GM21529 (cell line): ENCODE measurements around the gene ZNF221.
"Not testable (repeated sequence)": the region's sequence is repeated elsewhere in the genome, so short reads cannot be mapped to it uniquely, and the experiment has no call there.

Experiments
- ATAC-seq: cut with Tn5 transposase; IDR thresholded peaks from one replicate; pipeline ENCODE4 v1.9.1; 2021; ENCODE audit not compliant: unreplicated experiment

The ZNF221 gene

DNA sequence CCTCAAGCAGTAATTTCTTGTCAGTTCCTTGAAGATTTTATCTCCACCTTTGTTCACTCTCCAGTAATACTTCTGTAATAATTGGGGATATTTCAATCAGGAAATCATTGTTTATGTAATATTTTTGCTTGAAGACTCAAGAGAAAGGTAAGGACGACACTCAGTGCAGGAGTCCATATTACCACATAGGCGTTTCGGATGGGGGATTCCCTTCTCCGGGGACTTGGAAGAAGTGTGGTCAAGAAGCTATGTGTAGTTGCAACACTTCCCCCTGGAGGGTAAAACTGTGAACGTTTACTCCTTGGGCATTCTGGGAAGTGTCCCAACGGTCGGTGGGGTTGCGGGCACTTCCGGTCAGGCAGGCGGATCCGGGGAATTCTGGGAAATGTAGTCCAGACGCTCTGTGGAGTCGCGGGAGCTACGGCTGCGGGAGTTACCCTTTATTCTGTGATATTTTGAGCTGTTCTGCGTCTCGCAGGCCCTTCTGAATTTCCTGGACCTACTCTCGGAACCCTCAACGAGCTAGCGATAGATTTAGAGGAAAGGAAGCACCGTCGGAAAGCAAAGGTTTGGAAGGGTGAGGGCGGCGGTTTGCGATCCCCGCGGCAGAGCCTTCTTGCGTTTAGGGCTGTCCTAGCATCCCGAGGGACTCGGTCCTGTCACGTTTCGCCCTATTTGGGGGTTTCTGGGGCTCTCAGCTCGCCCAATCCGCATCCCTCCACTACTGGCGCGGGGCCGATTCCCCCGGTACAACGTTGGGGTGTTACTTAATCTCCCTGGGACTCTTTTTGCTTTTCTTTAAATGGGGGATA lies at the start of gene ZNF221:
TSS of gene ZNF221 (plus strand) at position 395 of the 812 bp plus-strand sequence. CDS start 11,499 bp downstream, outside the sequence.
- peak; percentile 84 for ATAC-seq

- ATAC-seq, result peak; percentile 68
Observed at GRCh38 chr19:43901395-43902390, 49.3 kb upstream of the ZNF221 start.

- ATAC-seq, result no peak
Observed at GRCh38 chr19:43902399-43902798, 48.6 kb upstream of the ZNF221 start.

DNA sequence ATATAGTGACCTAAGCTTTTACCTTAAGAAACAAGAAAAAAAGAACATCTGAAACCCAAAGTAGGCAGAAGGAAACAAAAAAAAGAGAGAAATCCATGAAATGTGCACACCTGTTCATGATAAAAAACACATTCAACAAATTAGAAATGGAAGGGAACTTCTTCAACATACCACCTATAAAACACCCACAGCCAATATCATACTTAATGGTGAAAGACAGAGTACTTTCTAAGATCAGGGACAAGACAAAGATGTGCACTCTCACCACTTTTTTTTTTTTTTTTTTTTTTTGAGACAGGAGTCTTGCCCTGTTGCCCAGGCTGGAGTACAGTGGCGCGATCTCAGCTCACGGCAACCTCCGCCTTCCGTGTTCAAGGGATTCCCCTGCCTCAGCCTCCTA lies 45.1 kb upstream of the ZNF221 start:
- ATAC-seq, result no peak

- ATAC-seq, result no peak
Observed at GRCh38 chr19:43906774-43907173, 44.3 kb upstream of the ZNF221 start.

DNA sequence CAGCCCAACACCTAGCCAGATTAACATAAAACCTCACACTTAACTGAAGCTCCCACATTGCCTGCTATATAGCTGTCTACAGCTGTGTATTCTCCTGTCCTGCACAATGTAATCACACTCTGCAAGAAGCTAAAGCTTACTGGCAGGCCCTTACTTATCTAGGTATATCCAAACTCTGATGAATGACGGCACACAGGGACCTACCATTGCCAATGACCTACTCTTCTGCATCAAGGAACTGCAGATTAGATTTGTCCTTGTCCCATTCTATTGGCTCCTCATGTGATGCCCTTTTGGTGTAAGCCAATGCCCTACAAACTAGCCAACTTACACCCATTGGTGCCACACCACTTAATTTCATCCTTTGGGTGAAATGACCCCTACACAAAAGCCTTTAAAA lies 42.4 kb upstream of the ZNF221 start:
- no peak for ATAC-seq

GRCh38 chr19:43910884-43911283 lies 40.1 kb upstream of the ZNF221 start:
- ATAC-seq, result no peak

GRCh38 chr19:43913383-43913782 lies 37.6 kb upstream of the ZNF221 start:
- ATAC-seq, result no peak

GRCh38 chr19:43914051-43914450 lies 37.0 kb upstream of the ZNF221 start:
- no peak for ATAC-seq

- no peak for ATAC-seq
Observed at GRCh38 chr19:43923875-43924274, 27.2 kb upstream of the ZNF221 start.

DNA sequence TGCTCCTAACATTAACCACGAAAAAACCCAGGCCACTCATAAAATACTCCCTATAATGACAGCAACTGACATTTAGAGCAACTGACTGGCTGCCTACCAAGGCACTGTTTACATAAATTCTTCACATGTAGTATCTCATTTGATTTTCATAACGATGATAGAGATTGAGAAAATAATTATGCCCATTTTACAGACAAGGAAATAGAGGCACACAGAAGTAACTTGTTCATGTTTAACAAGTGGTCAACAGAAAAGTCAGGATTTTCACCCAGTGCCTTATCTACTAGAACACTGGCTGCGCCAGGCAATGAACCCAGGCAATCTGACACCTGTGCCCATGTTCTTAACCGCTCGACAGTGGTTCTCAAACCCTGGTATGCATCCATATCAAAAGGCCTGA lies 22.2 kb upstream of the ZNF221 start:
- no peak for ATAC-seq

GRCh38 chr19:43934055-43934984 lies 16.7 kb upstream of the ZNF221 start:
- no peak for ATAC-seq

DNA sequence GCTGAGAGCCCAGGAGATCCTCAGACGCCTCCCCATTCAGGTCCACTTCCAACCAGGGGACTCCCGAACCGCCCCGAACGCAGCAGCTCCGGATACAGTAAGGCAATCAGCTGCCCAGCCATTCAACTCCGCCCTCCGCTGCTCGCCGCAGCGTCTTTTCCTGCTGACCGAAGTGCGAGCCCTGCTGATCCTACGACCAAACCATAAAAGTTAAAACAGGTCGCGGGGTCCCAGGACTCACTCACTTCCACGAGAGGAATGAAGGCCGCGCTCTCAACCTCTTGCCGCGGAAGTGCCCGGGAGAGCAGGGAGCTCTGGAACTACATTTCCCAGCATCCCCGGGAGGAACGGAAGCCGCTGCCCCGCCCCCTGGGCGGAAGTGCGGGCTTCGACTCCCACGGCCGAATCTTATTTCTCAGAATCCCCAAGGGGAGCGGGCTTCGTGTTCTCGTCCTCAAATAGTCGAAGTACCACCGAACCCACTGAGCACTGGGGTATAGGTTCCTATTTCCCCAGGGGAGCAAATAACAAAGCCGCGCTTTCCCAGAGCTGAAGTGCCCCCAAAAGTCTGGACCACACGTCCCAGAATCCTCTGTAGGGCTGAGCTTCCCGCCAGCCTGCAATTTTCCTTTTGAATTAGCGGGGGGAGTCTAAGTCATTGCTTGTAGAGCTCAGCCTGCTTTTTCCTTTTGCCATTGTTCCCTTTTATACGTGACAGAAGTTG lies 15.9 kb upstream of the ZNF221 start, which contains the start of gene ZNF45:
TSS of gene ZNF45 (minus strand) at position 298 of the 724 bp plus-strand sequence. CDS start 13,097 bp downstream, outside the sequence.
- ATAC-seq, result peak; percentile 91

DNA sequence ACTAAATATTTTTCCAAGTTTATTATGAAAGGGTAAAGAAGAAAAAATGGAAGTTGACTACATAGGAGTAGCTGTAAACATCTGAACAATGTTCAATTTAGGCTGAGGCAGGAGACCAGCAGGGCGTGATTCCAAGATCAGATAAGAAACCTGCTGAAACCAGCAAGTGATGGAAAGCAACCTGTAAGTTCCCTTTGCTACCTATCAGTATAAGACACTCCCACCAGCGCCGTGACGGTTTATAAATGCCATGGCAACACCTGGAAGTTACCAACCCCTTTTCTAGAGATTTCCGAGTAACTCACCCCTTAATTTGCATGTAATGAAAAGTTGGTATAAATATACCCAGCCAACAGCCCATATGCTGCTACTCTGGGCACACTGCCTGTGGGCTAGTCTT lies 14.8 kb upstream of the ZNF221 start:
- no peak for ATAC-seq

DNA sequence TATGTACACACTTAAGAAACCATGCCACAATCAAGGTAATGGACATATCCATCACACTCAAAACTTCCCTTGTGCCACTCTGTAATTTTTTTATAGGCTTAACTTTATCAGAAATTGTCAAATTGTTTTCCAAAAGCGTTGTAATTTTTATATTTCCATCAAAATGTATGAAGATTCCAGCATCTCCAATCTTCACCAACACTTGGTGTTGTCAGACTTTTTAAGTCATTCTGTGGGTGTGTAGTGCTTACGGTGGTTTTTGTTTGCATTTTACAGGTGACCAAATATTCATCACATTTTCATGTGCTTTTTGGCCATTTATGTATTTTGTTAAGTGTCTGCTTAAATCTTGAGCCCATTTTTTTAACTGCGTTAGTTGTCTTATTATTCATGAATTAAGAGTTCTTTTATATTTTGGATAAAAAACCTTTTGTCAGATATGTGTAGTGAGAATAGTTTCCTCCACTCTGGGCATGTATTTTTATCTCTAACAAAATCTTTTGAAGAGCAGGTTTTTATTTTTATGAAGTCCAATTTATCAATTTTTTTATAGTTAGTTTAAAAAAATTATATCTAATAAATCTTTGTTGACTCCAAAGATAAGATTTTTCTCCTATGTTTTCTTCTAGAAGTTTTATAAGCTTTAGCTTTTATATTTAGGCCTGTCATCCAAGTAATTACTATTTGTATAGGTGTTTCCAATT lies 11.3 kb upstream of the ZNF221 start:
- no peak for ATAC-seq

DNA sequence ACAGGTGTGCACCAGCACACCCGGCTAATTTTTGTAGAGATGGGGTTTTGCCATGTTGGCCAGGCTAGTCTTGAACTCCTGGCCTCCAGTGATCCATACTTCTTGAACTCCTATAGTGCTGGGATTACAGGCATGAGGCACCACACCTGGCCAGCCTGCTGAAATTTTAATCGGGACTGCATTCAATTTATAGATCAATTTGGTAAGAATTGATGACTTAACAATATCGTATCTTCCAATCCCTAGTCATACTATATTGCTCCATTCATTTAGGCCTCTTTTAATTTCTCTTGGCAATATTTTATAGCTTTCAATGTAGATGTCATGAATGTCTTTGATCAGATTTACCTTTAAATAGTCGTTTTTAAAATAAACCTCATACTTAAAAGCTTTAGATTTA lies 10.3 kb upstream of the ZNF221 start:
- ATAC-seq, result no peak

DNA sequence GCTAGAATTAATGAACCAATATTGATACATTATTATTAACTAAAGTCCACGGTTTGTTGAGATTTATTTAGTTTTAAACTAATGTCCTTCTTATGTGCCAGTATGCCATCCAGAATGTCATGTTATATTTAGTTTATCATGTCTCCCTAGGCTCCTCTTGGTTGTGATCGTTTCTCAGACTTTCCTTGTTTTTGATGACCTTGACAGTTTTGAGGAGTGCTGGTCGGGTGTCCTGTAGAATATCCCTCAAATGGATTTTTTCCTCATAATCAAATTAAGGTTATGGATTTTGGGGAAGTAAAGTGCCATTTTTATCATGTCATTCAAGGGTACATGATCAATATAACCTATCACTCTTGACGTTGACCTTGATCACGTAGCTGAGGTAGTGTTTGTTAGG lies 9.8 kb upstream of the ZNF221 start:
- no peak for ATAC-seq

DNA sequence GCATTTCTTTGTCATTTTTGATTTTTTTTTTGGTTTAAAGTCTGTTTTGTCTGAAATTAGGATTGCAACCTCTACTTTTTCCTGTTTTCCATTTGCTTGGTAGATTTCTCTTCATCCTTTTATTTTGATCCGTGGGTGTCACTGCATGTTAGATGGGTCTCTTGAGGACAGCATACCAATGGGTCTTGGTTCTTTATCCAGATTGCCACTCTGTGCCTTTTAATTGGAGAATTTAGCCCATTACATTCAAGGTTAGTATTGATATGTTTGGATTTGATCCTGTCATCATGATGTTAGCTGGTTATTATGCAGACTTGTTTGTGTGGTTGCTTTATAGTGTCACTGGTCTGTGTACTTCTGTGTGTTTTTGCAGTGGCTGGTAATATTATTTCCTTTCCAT lies 3.6 kb upstream of the ZNF221 start:
- ATAC-seq, result not testable (repeated sequence)

DNA sequence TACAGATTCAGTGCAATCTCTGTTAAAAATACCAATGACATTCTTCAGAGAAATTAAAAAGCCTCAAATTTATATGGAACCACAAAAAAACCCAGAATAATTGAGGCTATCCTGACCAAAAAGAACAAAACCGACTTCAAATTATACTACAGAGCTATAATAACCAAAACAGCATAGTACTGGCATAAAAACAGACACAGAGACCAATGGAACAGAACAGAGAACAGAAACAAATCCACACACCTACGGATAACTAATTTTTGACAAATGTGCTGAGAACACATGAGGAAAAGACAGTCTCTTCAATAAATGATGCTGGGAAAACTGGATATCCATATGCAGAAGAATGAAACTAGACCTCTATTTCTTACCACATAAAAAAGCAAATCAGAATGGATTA lies 1.2 kb upstream of the ZNF221 start:
- not testable (repeated sequence) for ATAC-seq
